SU-DHL-6 (cell line): ENCODE data around the gene PNPLA6.
"Not testable (repeated sequence)": the region's sequence is repeated elsewhere in the genome, so short reads cannot be mapped to it uniquely, and the experiment has no call there.

Experiments
- H2AFZ ChIP-seq: fragments of 200-600 bp; sonication (generic); 2 replicates; pipeline ENCODE4 v1.6.1; 2014; ENCODE audit warnings: low read depth, mild to moderate bottlenecking, moderate library complexity, mixed read lengths, antibody characterized with exemption, low read length; ENCODE audit not compliant: severe bottlenecking
- H3F3A ChIP-seq: fragments of 200-600 bp; shearing (Covaris generic); 2 replicates; pipeline ENCODE4 v1.6.0; 2016; ENCODE audit warnings: antibody characterized with exemption, mild to moderate bottlenecking; ENCODE audit not compliant: insufficient read depth
- H3K27ac ChIP-seq: fragments of 200-600 bp; sonication (generic); 2 replicates; pipeline ENCODE4 v1.5.1; 2016; ENCODE audit warnings: low read depth, mild to moderate bottlenecking, low read length, moderate library complexity, mixed read lengths
- H3K27me3 ChIP-seq: fragments of 200-600 bp; sonication (generic), shearing (Covaris generic); 2 replicates; pipeline ENCODE4 v1.6.0; 2014; ENCODE audit warnings: mild to moderate bottlenecking, low read length
- H3K36me3 ChIP-seq: fragments of 200-600 bp; sonication (generic); 2 replicates; pipeline ENCODE4 v1.6.1; 2014; ENCODE audit warnings: mild to moderate bottlenecking, low read length, mixed read lengths
- H3K4me2 ChIP-seq: fragments of 300-600, 200-600 bp; shearing (Covaris generic), sonication (generic); 2 replicates; pipeline ENCODE4 v1.6.0; 2014; ENCODE audit warnings: low read length, low read depth, mild to moderate bottlenecking; ENCODE audit not compliant: poor library complexity, severe bottlenecking
- H3K4me3 ChIP-seq: fragments of 200-600 bp; sonication (generic); 2 replicates; pipeline ENCODE4 v1.5.1; 2014; ENCODE audit warnings: antibody characterized with exemption, low read length, mild to moderate bottlenecking, mixed read lengths; ENCODE audit not compliant: insufficient read depth, poor library complexity, severe bottlenecking
- H3K79me2 ChIP-seq: fragments of 200-600 bp; sonication (generic); 2 replicates; pipeline ENCODE4 v1.6.1; 2014; ENCODE audit warnings: mild to moderate bottlenecking, low read length, moderate library complexity; ENCODE audit not compliant: insufficient read depth
- H3K9ac ChIP-seq: fragments of 200-600 bp; sonication (generic); 2 replicates; pipeline ENCODE4 v1.7.0; 2014; ENCODE audit warnings: mild to moderate bottlenecking, low read length
- H3K9me2 ChIP-seq: fragments of 200-600 bp; sonication (generic); replicated peaks from 2 replicates; pipeline ENCODE4 v1.6.1; 2014; ENCODE audit warnings: low read length; ENCODE audit not compliant: insufficient read depth
- H3K9me3 ChIP-seq: fragments of 200-600 bp; sonication (generic); 2 replicates; pipeline ENCODE4 v1.6.1; 2014; ENCODE audit warnings: low read length, mixed read lengths; ENCODE audit not compliant: insufficient read depth
- H4K20me1 ChIP-seq: fragments of 200-600 bp; sonication (generic); 2 replicates; pipeline ENCODE4 v1.6.1; 2014; ENCODE audit warnings: low read depth, mild to moderate bottlenecking, antibody characterized with exemption, low read length, moderate library complexity, mixed read lengths
- EZH2phosphoT487 ChIP-seq: fragments of 200-600 bp; sonication (generic), shearing (Covaris generic); conservative IDR thresholded peaks from 2 replicates; pipeline ENCODE4 v1.6.1; 2018; ENCODE audit warnings: mild to moderate bottlenecking, antibody characterized with exemption, low read length, moderate library complexity, mixed read lengths
- TF ChIP-seq, protein P1 (sequence below): fragments of 200-600 bp; sonication (generic); IDR thresholded peaks from one replicate; pipeline ENCODE4 v1.5.1; 2017; ENCODE audit warnings: antibody characterized with exemption, mild to moderate bottlenecking, low read length, moderate library complexity; ENCODE audit not compliant: insufficient read depth, poor library complexity, severe bottlenecking

The PNPLA6 gene

DNA sequence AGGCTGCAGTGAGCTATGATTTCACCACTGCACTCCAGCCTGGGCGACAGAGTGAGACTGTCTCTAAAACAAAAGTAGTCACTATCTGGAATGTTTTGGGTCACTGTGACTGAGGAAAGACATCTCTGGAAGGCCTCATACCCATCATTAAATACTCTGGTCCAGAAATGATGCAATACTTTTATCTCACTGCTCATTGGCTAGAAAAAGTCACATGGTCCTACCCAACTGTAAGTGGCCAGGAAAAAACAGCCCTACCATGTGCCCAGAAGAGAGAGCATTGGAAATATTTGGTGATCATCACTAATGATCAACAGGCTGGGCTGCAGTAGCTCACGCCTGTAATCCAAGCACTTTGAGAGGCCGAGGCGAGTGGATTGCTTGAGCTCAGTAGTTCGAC, 29.8 kb downstream of the PNPLA6 start:
- Histone ChIP-seq H3K9ac (no peak overlapping the region), H3K79me2 (no peaks in the 10 kb centered on the region), H2AFZ (no peak overlapping the region), H3K36me3 (no peaks in the 10 kb centered on the region), H3K4me3 (no peak overlapping the region), H3K9me3 (no peaks in the 10 kb centered on the region), H3K4me2 (no peak overlapping the region), H3K9me2 (no peaks in the 10 kb centered on the region), H3K27me3 (no peaks in the 10 kb centered on the region), H3F3A (no peaks in the 10 kb centered on the region), H3K27ac (no peak overlapping the region), H4K20me1 (no peaks in the 10 kb centered on the region)
- TF ChIP-seq, protein P1, sequence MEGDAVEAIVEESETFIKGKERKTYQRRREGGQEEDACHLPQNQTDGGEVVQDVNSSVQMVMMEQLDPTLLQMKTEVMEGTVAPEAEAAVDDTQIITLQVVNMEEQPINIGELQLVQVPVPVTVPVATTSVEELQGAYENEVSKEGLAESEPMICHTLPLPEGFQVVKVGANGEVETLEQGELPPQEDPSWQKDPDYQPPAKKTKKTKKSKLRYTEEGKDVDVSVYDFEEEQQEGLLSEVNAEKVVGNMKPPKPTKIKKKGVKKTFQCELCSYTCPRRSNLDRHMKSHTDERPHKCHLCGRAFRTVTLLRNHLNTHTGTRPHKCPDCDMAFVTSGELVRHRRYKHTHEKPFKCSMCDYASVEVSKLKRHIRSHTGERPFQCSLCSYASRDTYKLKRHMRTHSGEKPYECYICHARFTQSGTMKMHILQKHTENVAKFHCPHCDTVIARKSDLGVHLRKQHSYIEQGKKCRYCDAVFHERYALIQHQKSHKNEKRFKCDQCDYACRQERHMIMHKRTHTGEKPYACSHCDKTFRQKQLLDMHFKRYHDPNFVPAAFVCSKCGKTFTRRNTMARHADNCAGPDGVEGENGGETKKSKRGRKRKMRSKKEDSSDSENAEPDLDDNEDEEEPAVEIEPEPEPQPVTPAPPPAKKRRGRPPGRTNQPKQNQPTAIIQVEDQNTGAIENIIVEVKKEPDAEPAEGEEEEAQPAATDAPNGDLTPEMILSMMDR = no peak
- no peak for TF ChIP-seq EZH2phosphoT487

DNA sequence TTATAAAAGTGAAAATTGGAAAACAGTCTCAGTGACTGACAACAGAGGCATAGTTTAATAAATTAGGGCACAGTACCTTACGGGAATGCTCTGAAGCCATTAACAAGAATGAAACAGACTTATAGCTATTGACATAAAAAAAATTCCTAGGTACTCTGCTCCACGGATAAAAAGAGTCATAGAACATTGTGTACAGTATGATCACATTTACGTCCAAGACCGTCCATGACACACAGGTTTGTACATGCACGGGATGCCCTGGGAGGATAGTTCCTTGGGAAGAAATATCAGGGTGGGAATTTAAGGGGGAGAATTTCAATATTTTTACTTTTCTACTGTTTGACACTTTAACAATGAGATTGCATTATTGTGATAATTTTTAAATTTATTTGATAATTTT, 35.2 kb downstream of the PNPLA6 start:
- H3F3A ChIP-seq = no peaks in the 10 kb centered on the region
- H3K79me2 ChIP-seq = no peaks in the 10 kb centered on the region
- H3K4me3 ChIP-seq = no peak overlapping the region
- H3K27me3 ChIP-seq = no peaks in the 10 kb centered on the region
- no peaks in the 10 kb centered on the region for H3K9me2 ChIP-seq
- TF ChIP-seq EZH2phosphoT487 = no peak
- TF ChIP-seq, protein P1 = no peak
- no peaks in the 10 kb centered on the region for H3K36me3 ChIP-seq
- no peaks in the 10 kb centered on the region for H4K20me1 ChIP-seq
- H3K9me3 ChIP-seq = no peaks in the 10 kb centered on the region
- H2AFZ ChIP-seq = no peak overlapping the region
- no peak overlapping the region for H3K9ac ChIP-seq
- no peak overlapping the region for H3K27ac ChIP-seq
- H3K4me2 ChIP-seq = no peak overlapping the region

DNA sequence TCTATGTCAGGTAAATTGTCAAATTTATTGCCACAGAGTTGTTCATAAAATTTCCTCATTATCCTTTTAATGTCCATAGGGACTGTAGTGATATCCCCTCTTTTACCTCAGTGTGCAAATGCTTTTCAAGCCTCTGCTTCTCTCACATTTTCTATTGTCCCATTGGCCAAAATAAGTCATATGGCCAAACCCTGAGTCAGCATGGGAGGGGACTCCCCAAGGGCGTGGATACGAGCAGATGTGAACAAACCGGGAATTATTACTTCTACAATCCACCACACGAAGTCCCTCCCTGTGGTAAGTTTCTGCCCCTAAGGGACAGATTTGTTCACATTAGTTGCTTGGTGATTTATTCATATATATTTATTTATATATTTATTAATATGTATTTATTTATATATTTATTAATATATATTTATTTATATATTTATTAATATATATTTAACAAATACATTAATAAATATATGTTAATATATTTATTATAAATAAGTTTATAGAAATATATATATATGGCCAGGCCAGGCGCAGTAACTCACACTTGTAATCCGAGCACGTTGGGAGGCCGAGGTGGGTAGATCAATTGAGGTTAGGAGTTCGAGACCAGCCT, 40.0 kb downstream of the PNPLA6 start:
- H3K9me2 ChIP-seq = no peaks in the 10 kb centered on the region
- H3K27me3 ChIP-seq = no peaks in the 10 kb centered on the region
- H3F3A ChIP-seq = no peaks in the 10 kb centered on the region
- H3K9ac ChIP-seq = no peak overlapping the region
- no peak overlapping the region for H2AFZ ChIP-seq
- H3K79me2 ChIP-seq = no peaks in the 10 kb centered on the region
- no peaks in the 10 kb centered on the region for H4K20me1 ChIP-seq
- H3K4me2 ChIP-seq = no peak overlapping the region
- H3K4me3 ChIP-seq = no peak overlapping the region
- TF ChIP-seq, protein P1 = no peak
- no peak for TF ChIP-seq EZH2phosphoT487
- no peaks in the 10 kb centered on the region for H3K36me3 ChIP-seq
- no peaks in the 10 kb centered on the region for H3K9me3 ChIP-seq
- H3K27ac ChIP-seq = no peak overlapping the region

DNA sequence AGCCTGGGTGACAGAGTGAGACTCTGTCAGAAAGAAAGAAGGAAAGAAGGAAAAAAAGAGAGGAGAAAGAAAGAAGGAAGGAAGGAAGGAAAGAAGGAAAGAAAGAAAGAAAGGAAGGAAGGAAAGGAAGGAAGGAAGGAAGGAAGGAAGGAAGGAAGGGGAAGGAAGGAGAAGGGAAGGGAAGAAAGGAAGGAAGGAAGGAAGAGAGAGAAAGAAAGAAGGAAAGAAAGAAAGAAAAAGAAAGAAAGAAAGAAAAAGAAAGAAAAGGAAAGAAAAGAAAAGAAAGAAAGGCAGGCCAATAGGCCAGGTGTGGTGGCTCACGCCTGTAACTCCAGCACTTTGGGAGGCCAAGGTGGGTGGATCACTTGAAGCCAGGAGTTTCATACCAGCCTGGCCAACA, 41.9 kb downstream of the PNPLA6 start:
- not testable (repeated sequence) for H3K27me3 ChIP-seq, H3K9me2 ChIP-seq, H2AFZ ChIP-seq

More for the DNA sequence above, 41.9 kb downstream of the PNPLA6 start:
- H3K27ac ChIP-seq, H4K20me1 ChIP-seq, H3K36me3 ChIP-seq, H3K79me2 ChIP-seq, H3K9me3 ChIP-seq, H3K9ac ChIP-seq, H3F3A ChIP-seq, H3K4me3 ChIP-seq, H3K4me2 ChIP-seq: not testable (repeated sequence)
